Measurements from ENCODE around the gene PHIP. TPM values are rescaled to one million over a fixed set of nuclear protein-coding genes. Genes with fewer than 3 reads are reported as not detected.
"Not testable (repeated sequence)": the region's sequence is repeated elsewhere in the genome, so short reads cannot be mapped to it uniquely, and the experiment has no call there.

PHIP gene
- total RNA-seq, 1 donor from 2014 or later = 32.0 TPM

DNA sequence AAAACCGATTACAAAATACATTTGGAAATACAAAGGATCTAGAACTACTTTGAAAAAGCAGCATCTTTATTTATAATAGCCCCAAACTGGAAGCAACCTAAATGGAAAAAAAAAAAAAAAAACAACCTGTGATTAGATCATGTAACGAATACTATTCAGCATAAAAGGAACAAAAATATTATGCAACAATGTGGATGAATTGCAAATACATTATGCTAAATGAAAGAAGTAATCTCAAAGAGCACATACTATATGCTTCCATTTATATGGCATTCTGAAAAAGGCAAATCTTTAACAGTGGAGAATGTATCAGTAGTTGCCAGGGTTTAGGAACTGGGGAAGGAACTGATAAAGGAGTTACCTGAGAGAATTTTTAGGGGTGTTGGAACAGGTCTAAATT, 181.8 kb downstream of the PHIP start:
- Histone ChIP-seq H3K27ac (no peak overlapping the region), H3K27me3 (no peaks in the 10 kb centered on the region), H3K4me3 (no peak overlapping the region), H3K9me3 (no peaks in the 10 kb centered on the region), H3K36me3 (no peaks in the 10 kb centered on the region), H3K4me1 (no peaks in the 10 kb centered on the region)
- ATAC-seq (no peak), DNase-seq (no peak)
- TF ChIP-seq, protein P1, sequence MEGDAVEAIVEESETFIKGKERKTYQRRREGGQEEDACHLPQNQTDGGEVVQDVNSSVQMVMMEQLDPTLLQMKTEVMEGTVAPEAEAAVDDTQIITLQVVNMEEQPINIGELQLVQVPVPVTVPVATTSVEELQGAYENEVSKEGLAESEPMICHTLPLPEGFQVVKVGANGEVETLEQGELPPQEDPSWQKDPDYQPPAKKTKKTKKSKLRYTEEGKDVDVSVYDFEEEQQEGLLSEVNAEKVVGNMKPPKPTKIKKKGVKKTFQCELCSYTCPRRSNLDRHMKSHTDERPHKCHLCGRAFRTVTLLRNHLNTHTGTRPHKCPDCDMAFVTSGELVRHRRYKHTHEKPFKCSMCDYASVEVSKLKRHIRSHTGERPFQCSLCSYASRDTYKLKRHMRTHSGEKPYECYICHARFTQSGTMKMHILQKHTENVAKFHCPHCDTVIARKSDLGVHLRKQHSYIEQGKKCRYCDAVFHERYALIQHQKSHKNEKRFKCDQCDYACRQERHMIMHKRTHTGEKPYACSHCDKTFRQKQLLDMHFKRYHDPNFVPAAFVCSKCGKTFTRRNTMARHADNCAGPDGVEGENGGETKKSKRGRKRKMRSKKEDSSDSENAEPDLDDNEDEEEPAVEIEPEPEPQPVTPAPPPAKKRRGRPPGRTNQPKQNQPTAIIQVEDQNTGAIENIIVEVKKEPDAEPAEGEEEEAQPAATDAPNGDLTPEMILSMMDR (IDR thresholded peaks at IDR 0.05) = no peak
- intact Hi-C loops (cut with DNase I) = no loop called here

DNA sequence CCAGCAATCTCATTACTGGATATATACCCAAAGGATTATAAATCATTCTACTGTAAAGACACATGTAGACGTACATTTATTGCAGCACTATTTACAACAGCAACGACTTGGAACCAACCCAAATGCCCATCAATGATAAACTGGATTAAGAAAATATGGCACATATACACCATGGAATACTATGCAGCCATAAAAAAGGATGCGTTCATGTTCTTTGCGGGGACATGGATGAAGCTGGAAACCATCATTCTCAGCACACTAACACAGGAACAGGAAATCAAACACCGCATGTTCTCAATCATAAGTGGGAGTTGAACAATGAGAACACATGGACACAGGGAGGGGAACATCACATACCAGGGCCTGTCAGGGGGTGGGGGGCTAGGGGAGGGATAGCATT, 188.2 kb downstream of the PHIP start:
- H3K27me3 ChIP-seq; H3K27ac ChIP-seq; H3K9me3 ChIP-seq; H3K36me3 ChIP-seq; H3K4me3 ChIP-seq; H3K4me1 ChIP-seq; DNase-seq; ATAC-seq; intact Hi-C loops (cut with DNase I): not testable (repeated sequence)

Other genes starting within 250 kb of the PHIP start
- gene IRAK1BP1, start 210.7 kb downstream of the PHIP start, total RNA-seq = 4.3 TPM
- 69.8 TPM for gene HMGN3, start 156.4 kb upstream of the PHIP start, total RNA-seq